GM19043 (cell line): ENCODE measurements around the gene TBL1XR1.
"Not testable (repeated sequence)": the region's sequence is repeated elsewhere in the genome, so short reads cannot be mapped to it uniquely, and the experiment has no call there.

ENCODE experiments used
- ATAC-seq: cut with Tn5 transposase; IDR thresholded peaks from one replicate; pipeline ENCODE4 v1.9.1; 2021; ENCODE audit warnings: low read depth; ENCODE audit not compliant: unreplicated experiment

TBL1XR1 gene

DNA sequence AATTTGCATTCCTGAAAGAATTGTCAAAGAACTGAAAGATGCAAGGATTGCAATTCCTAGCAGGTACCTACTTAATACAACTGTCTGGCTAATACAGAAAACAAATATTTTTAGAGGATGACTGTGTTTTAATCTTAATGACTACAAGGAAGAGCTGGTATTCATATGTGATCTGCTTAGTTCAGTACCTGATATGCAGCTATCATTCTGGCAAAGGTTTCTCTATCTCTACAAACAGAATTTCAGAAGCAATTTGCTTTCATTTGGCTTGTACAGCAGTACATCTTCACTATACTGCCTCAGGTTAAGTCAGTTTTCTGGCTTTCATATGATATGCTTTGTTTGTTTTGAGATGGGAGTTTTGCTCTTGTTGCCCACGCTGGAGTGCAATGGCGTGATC, 51.3 kb downstream of the TBL1XR1 start:
- no peak for ATAC-seq

GRCh38 chr3:177145381-177145780, 51.9 kb downstream of the TBL1XR1 start:
- ATAC-seq: peak; percentile 32

DNA sequence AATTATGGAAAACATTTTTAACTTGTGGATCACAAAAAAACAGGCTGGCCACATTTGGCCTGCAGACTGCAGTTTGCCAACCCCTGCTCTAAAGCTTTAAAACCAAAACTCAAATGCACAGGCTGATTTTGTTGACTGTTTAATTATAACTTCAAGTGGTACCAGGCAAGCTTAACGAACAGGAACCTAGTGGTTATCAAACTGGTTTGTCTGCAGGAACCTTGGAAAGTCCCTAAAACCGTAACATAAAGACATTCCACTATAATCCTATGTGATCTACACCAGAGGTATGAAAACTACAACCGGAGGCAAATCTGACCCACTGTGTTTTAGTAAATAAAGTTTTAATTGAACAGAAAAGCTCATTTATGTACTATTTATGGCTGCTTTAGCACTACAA, 52.4 kb downstream of the TBL1XR1 start:
- peak; percentile 36 for ATAC-seq

DNA sequence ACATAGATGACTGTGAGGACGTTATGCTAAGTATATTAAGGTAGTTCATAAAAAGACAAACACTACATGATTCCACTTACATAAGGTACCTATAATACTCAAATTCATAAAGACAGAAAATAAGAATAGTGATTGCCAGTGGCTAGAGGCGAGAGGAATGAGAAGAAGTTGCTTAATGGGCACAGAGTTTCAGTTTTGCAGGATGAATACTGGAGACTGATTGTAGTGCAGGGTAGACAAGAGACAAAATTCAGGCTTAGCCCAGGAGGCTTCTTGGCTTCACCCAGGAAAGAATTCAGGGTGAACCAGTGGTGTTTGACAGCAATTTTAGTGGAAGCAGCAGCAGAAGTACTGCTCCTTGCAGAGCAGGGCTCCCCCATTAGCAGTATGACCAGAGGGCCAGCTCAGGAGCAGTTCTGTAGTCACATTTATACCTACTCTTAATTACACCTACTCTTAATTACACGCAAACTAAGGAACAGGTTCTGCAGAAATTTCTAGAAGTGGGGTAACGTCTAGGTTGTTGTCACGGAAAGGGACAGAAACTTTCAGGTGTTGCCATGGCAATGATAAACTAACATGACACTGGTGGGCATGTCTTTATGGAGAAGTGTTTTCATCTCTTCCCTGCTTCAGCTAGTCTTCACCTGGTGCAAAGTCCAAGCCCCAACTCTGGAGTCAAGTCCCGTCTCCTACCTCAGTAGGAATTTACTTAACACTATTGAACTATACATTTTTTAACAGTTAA, 55.2 kb downstream of the TBL1XR1 start:
- no peak for ATAC-seq

DNA sequence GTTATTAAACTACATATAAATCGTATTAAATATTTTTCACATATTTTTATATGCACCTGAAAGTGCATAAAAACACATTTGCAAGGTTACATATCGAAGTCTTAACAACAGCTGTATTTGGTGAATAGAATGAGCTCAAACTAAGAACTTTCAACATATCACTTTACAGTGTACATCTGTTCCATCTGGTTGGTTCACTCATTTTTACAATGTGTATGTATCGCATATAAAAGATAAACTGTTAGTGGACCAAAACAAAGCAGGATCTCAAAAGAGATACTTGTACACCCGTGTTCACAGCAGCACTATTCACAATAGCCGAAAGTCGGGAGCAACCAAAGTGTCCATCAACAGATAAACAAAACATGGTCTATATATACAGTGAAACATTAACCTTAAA, 55.8 kb downstream of the TBL1XR1 start:
- ATAC-seq: no peak

DNA sequence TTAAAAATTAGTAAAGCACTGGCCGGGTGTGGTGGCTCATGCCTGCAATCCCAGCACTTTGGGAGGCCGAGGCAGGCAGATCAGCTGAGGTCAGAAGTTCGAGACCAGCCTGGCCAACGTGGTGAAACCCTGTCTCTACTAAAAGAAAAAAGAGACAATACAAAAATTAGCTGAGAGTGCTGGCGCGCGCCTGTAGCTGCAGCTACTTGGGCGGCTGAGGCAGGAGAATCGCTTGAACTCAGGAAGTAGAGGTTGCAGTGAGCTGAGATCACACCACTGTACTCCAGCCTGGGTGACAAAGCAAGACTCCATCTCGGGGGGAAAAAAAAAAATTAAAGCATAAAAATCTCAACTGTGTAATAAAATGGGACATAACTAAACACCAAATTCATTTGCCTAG, 58.1 kb downstream of the TBL1XR1 start:
- not testable (repeated sequence) for ATAC-seq

DNA sequence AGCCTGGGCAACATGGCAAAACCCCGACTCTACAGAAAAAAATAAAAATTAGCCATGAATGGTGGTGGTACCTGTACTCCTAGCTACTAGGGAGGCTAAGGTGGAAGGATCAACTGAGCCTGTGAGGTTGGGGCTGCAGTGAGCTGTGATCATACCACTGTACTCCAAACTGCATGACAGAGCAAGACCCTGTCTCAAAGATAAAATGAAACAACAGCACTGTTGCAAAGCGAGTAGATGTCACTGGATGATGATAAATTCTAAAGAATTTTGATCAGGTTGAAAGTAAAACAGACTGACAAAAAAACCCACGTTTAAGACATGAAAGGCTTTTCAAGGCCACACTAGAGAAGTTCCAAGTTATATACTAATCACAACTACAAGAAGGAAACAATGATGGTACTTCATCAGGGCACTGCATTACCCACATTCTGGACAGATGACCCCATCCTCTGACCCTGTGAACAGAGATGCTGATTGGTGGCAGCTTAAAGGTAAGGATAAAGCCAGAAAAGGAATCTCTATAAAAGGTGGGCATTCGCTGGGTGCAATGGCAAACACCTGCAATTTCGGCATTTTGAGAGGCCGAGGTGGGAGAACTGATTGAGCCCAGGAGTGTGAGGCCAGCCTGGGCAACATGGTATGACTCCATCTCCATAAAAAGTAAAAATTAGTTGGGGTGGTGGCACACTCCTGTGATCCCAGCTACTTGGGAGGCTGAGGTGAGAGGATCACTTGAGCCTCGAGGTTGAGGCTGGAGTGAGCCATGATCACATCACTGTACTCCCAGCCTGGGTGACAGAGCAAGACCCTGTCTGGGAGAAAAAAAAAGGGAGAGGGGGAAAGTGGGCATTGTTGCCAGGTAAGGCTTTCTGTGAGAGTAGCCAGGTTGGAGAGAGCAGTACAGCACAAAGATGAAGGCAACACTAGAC, 59.2 kb downstream of the TBL1XR1 start:
- ATAC-seq: no peak

DNA sequence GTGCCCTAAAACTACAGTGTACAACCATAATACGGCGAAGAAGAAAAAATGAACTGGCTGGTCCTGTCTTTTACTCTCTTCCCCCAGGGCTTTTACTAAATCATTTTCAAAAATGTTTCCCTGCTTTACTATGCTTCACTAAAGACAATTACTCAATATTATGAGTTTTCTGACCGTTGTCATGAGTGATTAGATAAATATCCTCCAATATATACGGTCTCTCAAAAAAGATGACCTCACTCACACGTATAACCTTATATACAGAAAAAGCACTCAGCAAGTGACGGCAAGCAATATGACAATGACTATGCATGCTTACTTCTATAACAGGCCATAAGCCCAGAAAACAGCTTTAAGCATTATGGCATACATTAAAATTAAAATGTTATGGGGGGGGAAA, 60.5 kb downstream of the TBL1XR1 start:
- ATAC-seq: no peak

DNA sequence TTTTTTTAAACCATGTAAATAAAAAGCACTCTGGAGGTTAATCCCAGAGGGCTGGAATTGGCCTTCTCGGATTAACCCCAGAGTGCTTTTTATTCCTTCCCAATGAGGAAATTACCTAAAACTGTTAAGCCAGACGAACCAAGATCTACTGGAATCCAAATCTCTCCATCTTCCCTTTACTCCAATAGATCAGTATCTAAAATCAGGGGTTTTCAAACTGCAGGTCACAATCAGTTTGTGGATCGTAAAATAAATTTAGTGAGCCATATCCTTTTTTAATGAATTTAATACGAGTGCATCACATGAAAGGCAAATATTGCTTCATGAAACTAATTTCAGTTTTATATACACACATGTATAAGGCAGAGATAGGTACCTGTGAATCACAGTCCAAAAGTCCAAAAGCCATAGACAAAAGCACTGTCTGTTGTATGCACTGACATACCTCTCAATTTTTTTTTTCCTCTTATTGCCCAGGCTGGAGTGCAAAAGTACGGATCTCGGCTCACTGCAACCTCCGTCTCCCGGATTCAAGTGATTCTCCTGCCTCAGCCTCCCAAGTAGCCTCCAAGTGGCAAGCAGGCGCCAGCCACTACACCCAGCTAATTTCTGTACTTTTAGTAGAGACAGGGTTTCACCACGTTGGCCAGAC, 61.3 kb downstream of the TBL1XR1 start:
- no peak for ATAC-seq

DNA sequence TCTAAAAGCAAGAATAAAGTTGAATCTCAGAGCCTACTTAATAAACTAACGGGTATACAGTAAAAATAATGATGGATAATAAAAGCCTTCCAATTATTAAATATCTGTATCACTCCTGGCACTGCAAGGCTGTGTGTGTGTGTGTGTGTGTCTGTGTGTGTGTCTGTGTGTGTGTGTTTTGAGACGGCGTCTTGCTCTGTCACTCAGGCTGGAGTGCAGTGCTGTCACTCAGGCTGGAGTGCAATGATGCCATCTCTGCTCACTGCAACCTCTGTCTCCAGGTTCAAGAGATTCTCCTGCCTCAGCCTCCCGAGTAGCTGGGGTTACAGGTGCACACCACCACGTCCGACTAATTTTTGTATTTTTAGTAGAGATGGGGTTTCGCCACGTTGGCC, 62.5 kb downstream of the TBL1XR1 start:
- no peak for ATAC-seq

GRCh38 chr3:177133860-177134815, 63.1 kb downstream of the TBL1XR1 start:
- ATAC-seq: no peak

GRCh38 chr3:177131927-177132636, 65.2 kb downstream of the TBL1XR1 start:
- no peak for ATAC-seq

- no peak for ATAC-seq
These were observed 70.3 kb downstream of the TBL1XR1 start for GRCh38 chr3:177127008-177127407.

DNA sequence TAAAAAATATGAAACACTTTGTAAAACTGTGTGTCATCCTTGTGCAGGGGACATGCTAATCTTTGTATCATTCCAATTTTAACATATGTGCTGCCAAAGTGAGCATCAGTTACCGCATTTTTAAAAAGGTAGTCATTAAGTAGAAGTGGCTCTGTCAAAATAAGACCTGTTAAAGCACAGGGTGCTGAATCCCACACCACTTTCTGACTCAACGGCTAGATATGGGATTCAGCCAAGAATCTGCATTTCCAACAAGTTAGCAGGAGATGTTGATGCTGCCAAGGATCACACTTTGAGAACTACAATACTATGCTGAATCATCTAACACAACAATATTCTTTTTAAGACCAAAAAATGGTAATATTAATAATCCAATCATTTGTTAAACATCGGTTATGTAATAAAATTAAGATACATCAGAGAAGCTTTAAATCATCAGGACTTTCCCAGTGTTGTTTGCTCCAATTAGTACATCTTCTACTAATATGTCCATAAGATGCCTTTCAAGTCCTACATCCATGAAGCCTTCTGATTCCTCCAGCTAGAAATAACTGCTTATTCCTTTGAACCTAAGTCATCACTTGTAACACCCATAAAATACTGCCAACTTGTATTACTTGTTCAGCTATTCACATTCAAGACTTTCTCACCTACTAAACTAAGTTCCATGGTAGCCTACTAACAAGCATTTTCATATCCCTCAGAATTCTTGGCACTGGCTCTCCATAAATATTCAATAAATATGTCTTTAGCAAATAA, 71.1 kb downstream of the TBL1XR1 start:
- no peak for ATAC-seq

- ATAC-seq: no peak
These were observed 72.4 kb downstream of the TBL1XR1 start for GRCh38 chr3:177124882-177125281.

GRCh38 chr3:177123822-177124221, 73.5 kb downstream of the TBL1XR1 start:
- ATAC-seq: no peak

DNA sequence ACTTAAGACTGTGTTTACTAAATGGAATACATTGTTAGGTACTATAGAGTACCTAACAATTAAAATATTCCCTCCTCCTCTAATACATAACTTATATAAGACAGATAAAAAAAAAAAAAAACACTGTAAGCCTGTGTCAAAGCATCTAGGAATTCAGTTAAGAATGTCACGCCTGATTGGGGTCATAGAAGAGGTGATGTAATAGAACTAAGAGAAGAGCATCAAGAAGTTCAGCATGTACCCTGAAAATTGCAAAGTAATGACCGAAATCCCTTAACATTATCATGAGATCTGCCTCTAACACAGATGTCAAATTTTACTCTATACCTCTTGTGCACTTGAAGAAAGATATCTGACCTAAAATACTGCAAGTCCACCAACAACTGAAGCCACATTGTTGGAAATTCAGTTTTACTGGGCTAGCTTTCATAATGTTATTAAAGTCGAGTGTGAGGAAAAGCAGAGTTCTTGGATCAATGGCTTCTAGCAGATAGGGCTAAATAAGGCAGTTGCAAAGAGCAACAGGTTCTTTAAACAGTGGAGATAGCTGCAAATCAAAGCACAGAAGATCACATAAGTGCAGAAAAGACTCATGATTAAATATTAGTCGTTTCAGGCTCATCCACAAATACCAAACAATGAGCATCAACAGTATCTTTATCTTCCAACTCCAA, 75.0 kb downstream of the TBL1XR1 start:
- no peak for ATAC-seq

DNA sequence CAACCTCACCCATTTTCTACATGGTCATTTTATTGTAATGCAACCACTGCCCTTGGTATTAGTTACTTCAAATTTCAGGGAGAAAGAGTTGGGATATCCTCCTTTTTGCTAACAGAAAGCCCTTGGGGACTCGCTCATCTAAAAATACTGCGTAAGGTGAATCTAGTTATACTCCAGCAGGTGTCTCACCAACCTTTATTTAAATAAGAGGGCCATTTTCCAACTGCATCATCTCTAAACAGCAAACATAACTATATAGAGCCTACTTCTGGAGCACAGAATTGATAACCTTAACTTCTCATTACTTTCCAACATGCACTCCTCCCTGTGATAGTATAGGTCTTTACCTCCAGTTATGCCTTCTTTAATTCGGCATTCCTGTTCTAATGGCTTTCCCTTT, 77.5 kb downstream of the TBL1XR1 start:
- no peak for ATAC-seq
